Upper lobe of left lung (tissue), 4 donors: ENCODE data around the gene SENP6.

Source experiments
- CTCF ChIP-seq, 6 experiments: fragments of 450-650 bp in 4 of 6; fragments of 200-600 bp in 2 of 6; sonication (generic) in 2 of 6; IDR thresholded peaks; one replicate each; pipeline ENCODE4 v1.5.1; 2016 to 2019; ENCODE audit warnings: antibody characterized with exemption in 6 of 6
- EP300 ChIP-seq, 4 donors: sonication (generic); formaldehyde crosslinking; IDR thresholded peaks; one replicate each; pipeline ENCODE4 v1.5.1; 2017; ENCODE audit warnings: antibody characterized with exemption in 4 of 4, control low read depth in 2 of 4
- POLR2A ChIP-seq, 4 donors: fragments of 450-650 bp; IDR thresholded peaks; one replicate each; pipeline ENCODE4 v1.5.1; 2016 to 2017; ENCODE audit warnings: antibody characterized with exemption in 4 of 4, mild to moderate bottlenecking in 2 of 4

GRCh38 chr6:75611702-75612375 lies 10.2 kb downstream of the SENP6 start:
- TF ChIP-seq CTCF (IDR thresholded peaks at IDR 0.05) (no peak), POLR2A (IDR thresholded peaks at IDR 0.05) (no peak), EP300 (IDR thresholded peaks at IDR 0.05) (no peak)
